Measurements from ENCODE around the gene ATG14. TPM values are rescaled to one million over a fixed set of nuclear protein-coding genes. Genes with fewer than 3 reads are reported as not detected.

The ATG14 gene
- total and polyA plus RNA-seq, 2 of the 8 experiments (the other 6 are each of a cell fraction or from before 2014, with no cell fraction given), result 4.9 to 10.8 TPM

GRCh38 chr14:55361190-55361589 is 50.4 kb downstream of the ATG14 start:
- no peak overlapping the region for H4K8ac ChIP-seq (ENCODE audit: extremely low read depth, insufficient read depth, low read length)
- H3K23ac ChIP-seq (ENCODE audit: insufficient read length), result no peak overlapping the region
- no peak overlapping the region for H3K56ac ChIP-seq (replicated peaks; ENCODE audit: insufficient read length, low read depth, low read length)
- no peak overlapping the region for H4K91ac ChIP-seq (replicated peaks; ENCODE audit: insufficient read length, low read length)
- no peak overlapping the region for H3K4me2 ChIP-seq (ENCODE audit: insufficient read depth in 1 of 2, low read depth in 2 of 2, low read length in 2 of 2)
- H3K4ac ChIP-seq (replicated peaks; ENCODE audit: insufficient read length, low read depth, low read length), result no peak overlapping the region
- no peak overlapping the region for H2BK120ac ChIP-seq (replicated peaks; ENCODE audit: low read depth, low read length)
- H2BK20ac ChIP-seq (ENCODE audit: low read length), result no peak overlapping the region
- H3K79me2 ChIP-seq (ENCODE audit: control insufficient read depth in 1 of 2, insufficient read depth in 2 of 2, low read length in 2 of 2), result no peaks in the 10 kb centered on the region
- no peaks in the 10 kb centered on the region for H3K23me2 ChIP-seq (ENCODE audit: low read depth, low read length)
- H3K79me1 ChIP-seq (ENCODE audit: low read depth, low read length), result no peaks in the 10 kb centered on the region
- H2BK12ac ChIP-seq (ENCODE audit: low read depth, low read length), result no peak overlapping the region
- H2AK5ac ChIP-seq (ENCODE audit: low read depth, low read length), result no peak overlapping the region
- H3K9me3 ChIP-seq (ENCODE audit: insufficient read depth in 2 of 2, low read depth in 1 of 2, low read length in 1 of 2), result no peaks in the 10 kb centered on the region
- H2BK15ac ChIP-seq (ENCODE audit: low read length), result no peak overlapping the region
- no peak overlapping the region for H3K18ac ChIP-seq (ENCODE audit: extremely low read depth, low read length)
- POLR2A ChIA-PET (ENCODE audit: partially characterized antibody), result no interaction called here
- CTCF ChIA-PET (ENCODE audit: partially characterized antibody), result interaction anchor here (0.6 to 1.5 kb wide), 4 partner anchors 9 to 297 kb away, joined by 3 to 6 read pairs (median 4); no protein-coding TSS in a partner anchor
- peaks cover 0 to 8% (median 0%) of the 10 kb centered on the region in 4 experiments; a peak in 2 of 8 replicates for H3K36me3 ChIP-seq (ENCODE audit: control insufficient read depth in 2 of 4, insufficient read depth in 4 of 4, low read length in 3 of 4)
- H3K14ac ChIP-seq (ENCODE audit: insufficient read length), result no peak overlapping the region
- 96% methylated on average over 2 of the region's 2 CpGs; no CpG with 5 or more reads in 1 of the 2 experiments for WGBS, 2 experiments (ENCODE audit: extremely low coverage in 1 of 2, insufficient coverage in 1 of 2, insufficient read length in 1 of 2, insufficient replicate concordance in 2 of 2, low coverage in 1 of 2, low lambda C conversion rate in 2 of 2, missing lambda C conversion rate in 1 of 2)
- H3K4me3 ChIP-seq (ENCODE audit: extremely low read depth in 1 of 4, insufficient read depth in 2 of 4, low read depth in 3 of 4, low read length in 4 of 4), result no peak overlapping the region
- no peak overlapping the region for H3K9ac ChIP-seq (replicated peaks in 1 of 4; ENCODE audit: extremely low read depth in 1 of 4, low read depth in 3 of 4, low read length in 3 of 4)
- DNase-seq (ENCODE audit: low read depth in 1 of 2, low spot score in 2 of 2) (no peak), FAIRE-seq (no peak)
- no peaks in the 10 kb centered on the region for H4K20me1 ChIP-seq (replicated peaks in 1 of 2; ENCODE audit: control insufficient read depth in 1 of 2, insufficient read depth in 2 of 2, low read length in 2 of 2)
- H3K27me3 ChIP-seq (replicated peaks in 1 of 4; ENCODE audit: control insufficient read depth in 3 of 4, extremely low read depth in 1 of 4, insufficient read depth in 3 of 4, low read length in 3 of 4), result no peaks in the 10 kb centered on the region
- no peak overlapping the region for H2AFZ ChIP-seq (ENCODE audit: low read length)
- H4K5ac ChIP-seq (ENCODE audit: insufficient read length, low read depth, low read length), result no peak overlapping the region
- no peak overlapping the region for H3K27ac ChIP-seq (ENCODE audit: low read depth, low read length)
- H2BK5ac ChIP-seq (ENCODE audit: low read depth, low read length), result no peak overlapping the region
- H3K4me1 ChIP-seq (replicated peaks in 1 of 4; ENCODE audit: control insufficient read depth in 3 of 4, insufficient read depth in 4 of 4, low read length in 3 of 4), result no peaks in the 10 kb centered on the region
- no peak for TF ChIP-seq GABPA (IDR thresholded peaks at IDR 0.05; ENCODE audit: borderline replicate concordance, insufficient read depth, low read length)
- TF ChIP-seq POLR2AphosphoS5 (IDR thresholded peaks at IDR 0.05; ENCODE audit: low read depth, low read length), result no peak
- TF ChIP-seq USF2 (IDR thresholded peaks at IDR 0.05; ENCODE audit: low read length), result no peak
- no peak for TF ChIP-seq CEBPB (IDR thresholded peaks at IDR 0.05; ENCODE audit: low read depth, low read length)
- TF ChIP-seq EP300 (IDR thresholded peaks at IDR 0.05; ENCODE audit: borderline replicate concordance in 1 of 2, low read depth in 2 of 2, low read length in 2 of 2), result no peak
- no peak for TF ChIP-seq E2F6 (IDR thresholded peaks at IDR 0.05)
- no peak for TF ChIP-seq BCL11A (IDR thresholded peaks at IDR 0.05; ENCODE audit: low read depth in 2 of 2, low read length in 2 of 2)
- TF ChIP-seq RXRA (IDR thresholded peaks at IDR 0.05; ENCODE audit: insufficient read depth, low read depth, low read length), result no peak
- no peak for TF ChIP-seq KDM4A (IDR thresholded peaks at IDR 0.05; ENCODE audit: low read depth, low read length, severe bottlenecking)
- no peak for TF ChIP-seq POLR2A (IDR thresholded peaks at IDR 0.05; ENCODE audit: control extremely low read depth in 1 of 2, low read depth in 2 of 2, low read length in 2 of 2)

Measured in H1 (cell line).